Activated T-helper 2 cell treated with anti-CD3 and anti-CD28 coated beads, Interferon-gamma antibody, Interleukin-2, Interleukin-4, amounts not matched to agents 10 μg/mL and 5 μg/mL and 100 μg/mL, durations not matched to agents 14 hours and 24 hours and 36 hours (primary cell): ENCODE results near the gene PPFIA2. TPM values are rescaled to one million over a fixed set of nuclear protein-coding genes. Genes with fewer than 3 reads are reported as not detected.

Experiments
- DNase-seq: peaks from one replicate; pipeline ENCODE4 v3.0.0; 2021; ENCODE audit warnings: low spot score
- H3K27ac Mint-ChIP-seq: one replicate; pipeline ENCODE4 v1.8.0; 2021; ENCODE audit warnings: mixed read lengths
- H3K27me3 Mint-ChIP-seq: one replicate; pipeline ENCODE4 v1.8.0; 2021; ENCODE audit warnings: low read depth, mixed read lengths
- H3K36me3 Mint-ChIP-seq: one replicate; pipeline ENCODE4 v1.8.0; 2021; ENCODE audit warnings: low read depth, mixed read lengths
- H3K4me1 Mint-ChIP-seq: one replicate; pipeline ENCODE4 v1.8.0; 2021; ENCODE audit warnings: low read depth, mixed read lengths
- H3K4me3 Mint-ChIP-seq: one replicate; pipeline ENCODE4 v1.8.0; 2021; ENCODE audit warnings: low read depth, mild to moderate bottlenecking, moderate library complexity, mixed read lengths
- H3K9me3 Mint-ChIP-seq: one replicate; pipeline ENCODE4 v1.8.0; 2021; ENCODE audit warnings: mixed read lengths
- intact Hi-C: fragments of 100-400 bp; cut with micrococcal nuclease; formaldehyde crosslinking; loops from one replicate; pipeline ENCODE4 v1.15.1; 2023
- total RNA-seq: library from RNA; stranded (reverse); gene quantifications from 2 replicates; pipeline ENCODE4 v1.2.3, GENCODE V29; 2022

The PPFIA2 gene
- total RNA-seq, 1 donor from 2014 or later: not detected

GRCh38 chr12:81208187-81208911 is 550.8 kb downstream of the PPFIA2 start:
- intact Hi-C loops: no loop called here
- H3K27me3 Mint-ChIP-seq: no peaks in the 10 kb centered on the region
- no peaks in the 10 kb centered on the region for H3K36me3 Mint-ChIP-seq
- no peak overlapping the region for H3K4me3 Mint-ChIP-seq
- H3K4me1 Mint-ChIP-seq: no peaks in the 10 kb centered on the region
- no peak for DNase-seq
- H3K9me3 Mint-ChIP-seq: no peaks in the 10 kb centered on the region
- no peak overlapping the region for H3K27ac Mint-ChIP-seq
